Omental fat pad (tissue), 4 donors: ENCODE measurements around the gene PKD2. TPM values are rescaled to one million over a fixed set of nuclear protein-coding genes. Genes with fewer than 3 reads are reported as not detected.

Source experiments
- ATAC-seq: fragments of 150-250 bp; one replicate; pipeline ENCODE4 v1.9.1; 2016; ENCODE audit warnings: mild to moderate bottlenecking, moderate library complexity; ENCODE audit not compliant: low FRiP score
- DNase-seq: peaks from one replicate; pipeline ENCODE4 v3.0.0-alpha.2; 2019; ENCODE audit warnings: low spot score
- total RNA-seq, 4 donors: library from RNA; depleted of rRNA; stranded (reverse); fragments of >200 nt; gene quantifications; one replicate each; pipeline ENCODE4 v1.1.0, GENCODE V29; 2016
- TF ChIP-seq, protein P1 (sequence below), 3 donors: fragments of 450-650 bp; IDR thresholded peaks; one replicate each; pipeline ENCODE4 v1.5.1; 2016 to 2017; ENCODE audit warnings: antibody characterized with exemption in 3 of 3, mild to moderate bottlenecking in 3 of 3, moderate library complexity in 2 of 3

PKD2 gene
- total RNA-seq, 4 donors from 2014 or later = 66.5 to 130 (median 88.6) TPM

DNA sequence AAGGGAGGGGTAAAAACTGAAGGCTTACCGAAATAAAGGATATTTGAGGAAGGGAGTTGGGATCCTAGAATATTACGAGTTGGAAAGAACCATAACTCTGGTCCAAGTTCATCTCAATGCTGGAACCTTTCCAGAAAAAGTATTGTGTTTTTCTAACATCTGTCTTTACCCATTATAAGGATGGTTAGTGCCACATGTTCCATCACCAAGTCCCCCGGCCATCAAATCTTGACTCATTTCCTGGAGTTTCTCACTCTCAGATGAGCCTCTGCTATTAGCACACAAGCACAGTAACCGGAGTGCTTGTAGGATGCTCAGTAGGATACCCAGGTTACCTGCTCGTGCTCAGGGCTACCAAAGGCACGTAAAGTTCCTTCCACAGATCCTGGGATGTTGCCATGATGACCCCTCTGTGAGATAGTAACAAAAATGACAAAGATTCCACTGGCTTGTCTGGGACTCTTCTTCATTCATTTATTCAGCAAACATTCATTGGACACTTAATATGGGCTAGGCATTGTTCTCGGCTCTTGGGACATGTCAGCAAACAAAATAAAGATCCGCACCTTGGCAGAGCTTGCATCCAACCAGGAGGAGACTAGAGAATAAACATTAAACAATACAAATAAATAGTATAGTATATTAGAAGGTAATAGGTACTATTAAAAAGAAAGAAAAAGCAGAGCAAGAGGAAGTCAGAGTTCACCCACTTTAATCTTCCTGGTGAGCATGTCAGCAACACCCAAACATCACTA is 36.3 kb downstream of the PKD2 start:
- ATAC-seq = no peak
- TF ChIP-seq, protein P1, sequence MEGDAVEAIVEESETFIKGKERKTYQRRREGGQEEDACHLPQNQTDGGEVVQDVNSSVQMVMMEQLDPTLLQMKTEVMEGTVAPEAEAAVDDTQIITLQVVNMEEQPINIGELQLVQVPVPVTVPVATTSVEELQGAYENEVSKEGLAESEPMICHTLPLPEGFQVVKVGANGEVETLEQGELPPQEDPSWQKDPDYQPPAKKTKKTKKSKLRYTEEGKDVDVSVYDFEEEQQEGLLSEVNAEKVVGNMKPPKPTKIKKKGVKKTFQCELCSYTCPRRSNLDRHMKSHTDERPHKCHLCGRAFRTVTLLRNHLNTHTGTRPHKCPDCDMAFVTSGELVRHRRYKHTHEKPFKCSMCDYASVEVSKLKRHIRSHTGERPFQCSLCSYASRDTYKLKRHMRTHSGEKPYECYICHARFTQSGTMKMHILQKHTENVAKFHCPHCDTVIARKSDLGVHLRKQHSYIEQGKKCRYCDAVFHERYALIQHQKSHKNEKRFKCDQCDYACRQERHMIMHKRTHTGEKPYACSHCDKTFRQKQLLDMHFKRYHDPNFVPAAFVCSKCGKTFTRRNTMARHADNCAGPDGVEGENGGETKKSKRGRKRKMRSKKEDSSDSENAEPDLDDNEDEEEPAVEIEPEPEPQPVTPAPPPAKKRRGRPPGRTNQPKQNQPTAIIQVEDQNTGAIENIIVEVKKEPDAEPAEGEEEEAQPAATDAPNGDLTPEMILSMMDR (IDR thresholded peaks at IDR 0.05) = no peak
- no peak for DNase-seq

DNA sequence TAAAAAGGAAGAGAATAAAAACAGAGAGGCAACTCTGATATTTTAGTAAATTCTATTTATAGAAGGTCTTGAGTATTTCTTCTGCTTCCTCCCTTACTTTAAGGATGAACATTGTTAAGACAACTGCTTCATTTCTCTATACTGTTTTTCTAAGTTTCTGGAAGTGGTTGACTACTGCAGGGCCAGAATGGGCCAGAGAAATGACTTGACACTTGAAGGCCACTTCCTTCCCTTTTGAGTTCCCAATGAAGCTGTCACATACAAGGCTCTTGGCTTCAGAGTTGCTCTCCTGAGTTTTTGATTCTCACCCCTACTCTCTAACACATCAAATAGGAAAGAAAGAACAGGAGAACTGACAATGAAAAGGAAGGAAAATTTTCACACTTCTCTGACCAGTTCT is 37.6 kb downstream of the PKD2 start:
- DNase-seq (no peak), ATAC-seq (no peak)
- TF ChIP-seq, protein P1 (IDR thresholded peaks at IDR 0.05) = no peak

DNA sequence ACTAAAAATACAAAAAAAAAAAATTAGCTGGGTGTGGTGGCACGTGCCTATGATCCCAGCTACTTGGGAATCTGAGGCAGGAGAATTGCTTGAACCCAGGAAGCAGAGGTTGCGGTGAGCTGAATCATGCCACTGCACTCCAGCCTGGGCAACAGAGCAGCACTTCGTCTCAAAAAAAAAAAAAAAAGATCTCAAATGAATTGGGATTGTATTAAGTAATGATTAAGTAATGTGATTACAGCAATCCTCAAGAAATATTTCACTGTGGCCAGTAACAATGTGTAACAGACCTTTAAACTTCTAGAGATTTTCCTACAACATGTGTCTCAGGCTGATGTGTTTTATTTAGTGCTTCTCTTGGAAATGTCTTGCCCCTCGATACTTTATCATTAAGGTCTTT is 46.8 kb downstream of the PKD2 start:
- ATAC-seq (no peak), DNase-seq (no peak)
- TF ChIP-seq, protein P1 (IDR thresholded peaks at IDR 0.05) = no peak

DNA sequence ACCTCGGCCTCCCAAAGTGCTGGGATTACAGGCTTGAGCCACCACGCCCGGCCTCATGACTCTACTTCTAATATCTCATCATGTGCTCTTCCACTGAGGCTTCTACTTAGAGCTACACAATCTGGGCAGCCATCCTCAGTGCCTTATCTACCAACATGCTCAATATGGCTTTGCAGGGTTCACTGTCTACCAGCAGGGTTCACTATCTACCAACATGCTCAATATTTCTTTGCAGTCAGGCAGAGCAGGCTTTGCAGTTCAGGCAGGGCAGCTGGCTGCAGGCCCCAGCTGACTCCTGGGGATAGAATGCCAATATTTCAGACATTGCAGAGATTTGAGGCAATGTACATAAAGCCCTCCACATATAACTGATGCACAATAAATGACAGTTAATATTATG is 47.5 kb downstream of the PKD2 start:
- TF ChIP-seq, protein P1 (IDR thresholded peaks at IDR 0.05) = no peak
- DNase-seq (no peak), ATAC-seq (no peak)

DNA sequence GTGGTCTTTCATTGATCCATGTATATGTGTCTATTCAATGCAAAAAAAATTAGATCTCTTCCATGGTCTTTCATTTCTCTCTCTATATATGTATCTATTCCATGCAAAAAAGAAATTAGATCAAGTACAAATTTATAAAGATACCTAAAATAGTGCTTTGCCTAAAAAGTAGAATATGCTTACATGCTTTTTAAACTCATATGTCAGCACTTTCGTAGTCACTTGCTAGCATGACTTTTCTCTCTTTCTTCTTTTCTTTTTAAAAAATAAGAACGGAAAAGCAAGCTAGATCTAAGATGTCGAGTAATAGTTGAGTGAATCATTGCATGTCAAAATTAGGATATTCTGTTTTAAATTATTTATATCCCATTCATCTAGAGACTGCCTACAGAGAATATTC is 50.9 kb downstream of the PKD2 start:
- no peak for ATAC-seq
- TF ChIP-seq, protein P1 (IDR thresholded peaks at IDR 0.05) = no peak

DNA sequence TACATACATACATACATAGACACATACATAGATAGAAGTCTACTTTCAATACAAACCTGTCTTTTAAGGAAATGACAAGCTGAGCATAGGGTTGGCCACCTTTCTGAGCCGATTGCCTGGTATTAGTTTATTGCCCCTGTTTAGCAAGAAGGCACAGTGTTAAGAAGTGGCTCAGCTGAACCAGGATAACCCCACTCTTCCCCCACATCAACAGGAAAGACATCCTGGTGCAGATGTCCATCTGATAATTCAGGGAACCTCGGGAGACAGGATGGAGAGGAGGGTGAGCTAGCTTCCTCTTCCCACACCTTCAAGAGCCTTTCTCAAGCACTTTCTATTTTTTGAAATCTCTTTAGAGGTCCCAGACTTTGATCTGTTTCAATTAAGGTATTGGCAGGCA is 52.3 kb downstream of the PKD2 start:
- no peak for DNase-seq
- TF ChIP-seq, protein P1 (IDR thresholded peaks at IDR 0.05) = no peak
- ATAC-seq = no peak

More for the DNA sequence above, 50.9 kb downstream of the PKD2 start:
- no peak for DNase-seq

DNA sequence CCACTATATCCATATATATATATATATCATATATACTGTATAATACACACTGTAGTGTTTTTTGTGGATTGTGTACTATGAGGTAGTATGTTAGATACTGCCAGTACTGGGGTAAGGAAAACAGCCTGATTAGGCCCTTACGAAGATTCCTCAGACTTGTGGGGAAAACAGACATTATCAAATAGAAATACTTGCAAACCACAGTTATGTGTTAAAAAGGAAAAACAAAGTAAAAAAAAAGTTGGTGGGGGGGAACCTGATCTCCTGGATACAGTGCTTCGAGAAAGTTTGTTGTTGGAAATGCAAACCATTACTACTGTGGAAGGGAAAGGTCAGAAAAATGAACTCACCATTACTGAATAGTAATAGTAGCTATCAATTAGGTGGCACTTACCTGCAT is 53.0 kb downstream of the PKD2 start:
- ATAC-seq = no peak
- TF ChIP-seq, protein P1 (IDR thresholded peaks at IDR 0.05) = no peak
- no peak for DNase-seq
